Nephron progenitor cell (in vitro differentiated cells): ENCODE measurements around the gene DTNB.
"Not testable (repeated sequence)": the region's sequence is repeated elsewhere in the genome, so short reads cannot be mapped to it uniquely, and the experiment has no call there.

ENCODE experiments used
- DNase-seq: peaks from one replicate; pipeline ENCODE4 v3.0.0; 2021
- H3K27ac Mint-ChIP-seq: 2 replicates; pipeline ENCODE4 v1.8.0; 2021; ENCODE audit warnings: mild to moderate bottlenecking, moderate library complexity, mixed read lengths
- H3K27me3 Mint-ChIP-seq: 2 replicates; pipeline ENCODE4 v1.8.0; 2021; ENCODE audit warnings: mild to moderate bottlenecking, low read depth, mixed read lengths; ENCODE audit not compliant: poor library complexity
- H3K36me3 Mint-ChIP-seq: 2 replicates; pipeline ENCODE4 v1.8.0; 2021; ENCODE audit warnings: low read depth, mixed read lengths
- H3K4me1 Mint-ChIP-seq: 2 replicates; pipeline ENCODE4 v1.8.0; 2021; ENCODE audit warnings: mixed read lengths
- H3K4me3 Mint-ChIP-seq: 2 replicates; pipeline ENCODE4 v1.8.0; 2021; ENCODE audit warnings: mild to moderate bottlenecking, moderate library complexity, mixed read lengths
- H3K9me3 Mint-ChIP-seq: 2 replicates; pipeline ENCODE4 v1.8.0; 2021; ENCODE audit warnings: mild to moderate bottlenecking, moderate library complexity, mixed read lengths
- TF ChIP-seq, protein P1 (sequence below): fragments of 200-600 bp; sonication (generic); IDR thresholded peaks from 2 replicates; pipeline ENCODE4 v1.5.0; 2021; ENCODE audit warnings: antibody characterized with exemption

The DTNB gene

DNA sequence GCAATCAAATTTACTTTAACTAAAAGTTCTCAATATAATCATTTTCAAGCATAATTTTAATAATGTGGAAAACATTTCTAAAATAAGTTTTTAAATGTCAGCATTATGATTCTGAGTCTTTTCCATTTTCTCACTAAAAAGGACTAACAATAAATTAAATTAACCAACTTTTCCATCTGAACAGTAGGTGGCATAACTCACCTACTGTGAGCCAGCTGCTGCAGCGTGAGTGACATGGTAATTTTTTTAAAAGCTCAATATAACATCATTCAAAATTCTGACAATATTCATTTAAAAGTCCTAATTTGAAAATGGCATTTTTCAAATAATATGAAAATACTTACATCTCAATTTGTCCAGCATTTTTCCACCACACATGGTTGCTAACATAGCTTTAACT is 66.5 kb downstream of the DTNB start:
- Mint-ChIP-seq H3K9me3 (no peaks in the 10 kb centered on the region), H3K4me3 (no peak overlapping the region), H3K27me3 (no peaks in the 10 kb centered on the region), H3K27ac (no peak overlapping the region), H3K4me1 (no peaks in the 10 kb centered on the region), H3K36me3 (no peaks in the 10 kb centered on the region)
- no peak for DNase-seq
- TF ChIP-seq, protein P1, sequence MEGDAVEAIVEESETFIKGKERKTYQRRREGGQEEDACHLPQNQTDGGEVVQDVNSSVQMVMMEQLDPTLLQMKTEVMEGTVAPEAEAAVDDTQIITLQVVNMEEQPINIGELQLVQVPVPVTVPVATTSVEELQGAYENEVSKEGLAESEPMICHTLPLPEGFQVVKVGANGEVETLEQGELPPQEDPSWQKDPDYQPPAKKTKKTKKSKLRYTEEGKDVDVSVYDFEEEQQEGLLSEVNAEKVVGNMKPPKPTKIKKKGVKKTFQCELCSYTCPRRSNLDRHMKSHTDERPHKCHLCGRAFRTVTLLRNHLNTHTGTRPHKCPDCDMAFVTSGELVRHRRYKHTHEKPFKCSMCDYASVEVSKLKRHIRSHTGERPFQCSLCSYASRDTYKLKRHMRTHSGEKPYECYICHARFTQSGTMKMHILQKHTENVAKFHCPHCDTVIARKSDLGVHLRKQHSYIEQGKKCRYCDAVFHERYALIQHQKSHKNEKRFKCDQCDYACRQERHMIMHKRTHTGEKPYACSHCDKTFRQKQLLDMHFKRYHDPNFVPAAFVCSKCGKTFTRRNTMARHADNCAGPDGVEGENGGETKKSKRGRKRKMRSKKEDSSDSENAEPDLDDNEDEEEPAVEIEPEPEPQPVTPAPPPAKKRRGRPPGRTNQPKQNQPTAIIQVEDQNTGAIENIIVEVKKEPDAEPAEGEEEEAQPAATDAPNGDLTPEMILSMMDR, result peak; percentile 31

DNA sequence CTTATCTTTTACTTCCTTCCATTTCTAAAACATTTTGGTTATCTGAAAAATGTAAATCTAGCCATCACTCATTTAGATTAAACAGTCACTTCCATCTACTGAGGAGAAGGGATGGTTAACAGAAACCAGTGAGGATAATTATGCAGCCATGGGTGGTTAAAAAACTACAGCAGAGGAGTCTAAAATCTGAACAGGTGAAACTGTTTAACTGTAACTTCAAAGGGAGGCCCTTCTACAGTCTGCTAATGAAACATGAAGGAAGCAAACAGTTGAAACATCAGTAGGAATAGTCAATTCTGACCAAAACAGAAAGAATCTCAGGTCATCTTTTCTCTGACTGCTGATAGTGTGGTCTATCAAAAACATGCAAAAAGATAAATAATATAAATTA is 71.0 kb downstream of the DTNB start:
- Mint-ChIP-seq H3K27me3 (no peaks in the 10 kb centered on the region), H3K9me3 (no peaks in the 10 kb centered on the region), H3K36me3 (peaks cover 14% of the 10 kb centered on the region), H3K27ac (no peak overlapping the region), H3K4me1 (no peaks in the 10 kb centered on the region), H3K4me3 (no peak overlapping the region)
- TF ChIP-seq, protein P1, result no peak
- no peak for DNase-seq

DNA sequence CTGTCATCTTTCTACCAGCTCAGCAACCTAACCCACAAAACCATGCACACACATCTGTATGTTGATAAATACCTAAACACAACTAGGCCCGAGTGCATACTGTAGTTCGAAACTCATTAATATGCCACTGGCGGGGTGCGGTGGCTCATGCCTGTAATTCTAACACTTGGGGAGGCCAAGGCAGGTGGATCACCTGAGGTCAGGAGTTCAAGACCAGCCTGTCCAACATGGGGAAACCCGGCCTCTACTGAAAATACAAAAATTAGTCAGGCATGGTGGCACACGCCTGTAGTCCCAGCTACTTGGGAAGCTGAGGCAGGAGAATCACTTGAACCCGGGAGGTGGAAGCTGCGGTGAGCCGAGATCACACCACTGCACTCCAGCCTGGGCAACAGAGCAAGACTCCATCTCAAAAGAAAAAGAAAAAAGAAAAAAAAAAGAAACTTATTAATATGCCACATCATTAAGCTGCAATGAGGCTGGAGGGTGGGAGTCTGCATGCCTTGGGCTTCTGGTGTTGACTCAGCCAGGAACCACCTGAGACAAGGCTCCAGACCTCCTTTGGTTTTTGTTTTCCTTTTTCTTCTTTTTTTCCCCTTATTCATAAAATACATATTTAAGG is 71.6 kb downstream of the DTNB start:
- H3K9me3 Mint-ChIP-seq, DNase-seq, H3K4me1 Mint-ChIP-seq, H3K4me3 Mint-ChIP-seq, H3K27me3 Mint-ChIP-seq: not testable (repeated sequence)
- peaks cover 16% of the 10 kb centered on the region for H3K36me3 Mint-ChIP-seq
- peak overlapping the region; percentile 60 for H3K27ac Mint-ChIP-seq

DNA sequence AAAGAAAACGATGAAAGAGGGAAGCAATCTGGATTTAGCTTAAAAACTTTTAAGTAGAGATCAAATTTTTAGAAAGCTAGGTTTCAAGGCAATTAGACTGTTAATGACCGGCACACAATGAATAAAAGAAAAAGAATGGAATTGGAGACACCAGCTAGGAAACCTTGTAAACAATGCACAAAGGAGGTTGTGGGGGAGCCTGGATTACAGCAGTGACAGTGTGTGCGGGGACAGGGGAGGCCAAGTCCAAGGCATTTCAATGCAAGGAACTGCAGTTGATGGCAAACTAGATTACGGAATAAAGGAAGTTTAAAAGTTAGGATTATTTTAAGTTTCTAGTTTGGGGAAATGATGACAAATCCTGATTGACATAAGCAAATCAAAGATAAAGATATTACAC is 74.5 kb downstream of the DTNB start:
- Mint-ChIP-seq H3K4me3 (no peak overlapping the region), H3K36me3 (peaks cover 16% of the 10 kb centered on the region), H3K9me3 (no peaks in the 10 kb centered on the region), H3K4me1 (no peaks in the 10 kb centered on the region), H3K27ac (peak overlapping the region; percentile 8), H3K27me3 (no peaks in the 10 kb centered on the region)
- no peak for DNase-seq
- TF ChIP-seq, protein P1, result no peak

DNA sequence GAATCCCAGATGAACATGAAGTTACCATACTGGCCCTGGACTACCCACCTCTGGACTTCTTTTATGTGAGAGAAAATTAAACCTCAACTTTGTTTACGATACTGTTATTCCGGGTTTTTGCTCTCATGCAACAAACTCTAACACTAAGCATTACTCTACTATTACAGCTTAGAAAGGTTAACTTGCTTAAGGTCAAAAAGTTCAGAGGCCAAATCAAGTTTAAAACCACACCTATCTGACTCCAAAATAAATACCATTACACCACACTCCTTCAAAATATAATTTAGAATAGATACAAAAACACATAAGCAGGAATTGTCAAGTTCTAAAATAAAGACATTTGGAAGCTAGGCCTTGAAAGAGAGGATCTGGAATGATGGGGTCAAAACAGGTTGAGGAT is 75.0 kb downstream of the DTNB start:
- Mint-ChIP-seq H3K9me3 (no peaks in the 10 kb centered on the region), H3K4me3 (no peak overlapping the region), H3K27ac (no peak overlapping the region), H3K4me1 (no peaks in the 10 kb centered on the region), H3K36me3 (peaks cover 16% of the 10 kb centered on the region), H3K27me3 (no peaks in the 10 kb centered on the region)
- DNase-seq, result no peak
- TF ChIP-seq, protein P1, result no peak

DNA sequence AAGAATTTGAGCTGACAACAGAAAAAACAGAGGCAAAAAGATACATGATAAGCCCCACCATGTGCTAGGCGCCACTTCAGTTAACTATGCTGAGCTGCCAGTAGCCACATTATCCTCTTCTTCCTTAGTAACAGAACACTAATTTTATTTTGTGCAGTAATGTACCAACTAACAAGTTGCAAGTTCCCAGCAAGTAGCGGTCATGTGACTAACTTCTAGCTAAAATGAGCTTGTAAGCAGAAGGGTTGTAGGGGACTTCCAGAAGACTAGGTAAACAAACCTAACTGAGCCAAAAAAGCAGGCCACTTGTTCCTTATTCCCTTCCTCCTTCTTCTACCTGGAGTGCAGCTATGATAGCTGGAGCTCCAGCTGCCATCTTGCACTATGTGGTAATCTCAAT is 75.5 kb downstream of the DTNB start:
- H3K36me3 Mint-ChIP-seq, result peaks cover 16% of the 10 kb centered on the region
- H3K9me3 Mint-ChIP-seq, result no peaks in the 10 kb centered on the region
- H3K4me1 Mint-ChIP-seq, result no peaks in the 10 kb centered on the region
- DNase-seq, result no peak
- no peaks in the 10 kb centered on the region for H3K27me3 Mint-ChIP-seq
- TF ChIP-seq, protein P1, result no peak
- no peak overlapping the region for H3K4me3 Mint-ChIP-seq
- no peak overlapping the region for H3K27ac Mint-ChIP-seq
